Measurements from ENCODE around the gene TBX2. TPM values are rescaled to one million over a fixed set of nuclear protein-coding genes. Genes with fewer than 3 reads are reported as not detected.

The TBX2 gene
- total and polyA plus RNA-seq, 2 of the 13 experiments (the other 11 are each of a cell fraction or from before 2014, with no cell fraction given), result 2.8 to 15.3 TPM

- TF ChIP-seq ZGPAT (CRISPR knock-in tag; IDR thresholded peaks at IDR 0.05) (peak; percentile 78), MXD3 (CRISPR knock-in tag; IDR thresholded peaks at IDR 0.05) (no peak; the same call in 1 of the 2 replicates), SPEN (CRISPR knock-in tag; IDR thresholded peaks at IDR 0.05; ENCODE audit: low read depth) (no peak), MTERF4 (CRISPR knock-in tag; IDR thresholded peaks at IDR 0.05) (peak; percentile 92; the same call in 1 of the 2 replicates), U2AF1 (optimal IDR thresholded peaks at IDR 0.05; ENCODE audit: low read depth, low read length) (peak; percentile 36), GTF3A (CRISPR knock-in tag; conservative IDR thresholded peaks at IDR 0.05) (no peak), THRA (CRISPR knock-in tag; IDR thresholded peaks at IDR 0.05; ENCODE audit: borderline replicate concordance) (peak; percentile 64; the same call in 1 of the 2 replicates), ZNF546 (CRISPR knock-in tag; conservative IDR thresholded peaks at IDR 0.05) (no peak), ZNF597 (CRISPR knock-in tag; IDR thresholded peaks at IDR 0.05) (no peak), BRCA1 (CRISPR knock-in tag; IDR thresholded peaks at IDR 0.05) (peak; percentile 72; the same call in 1 of the 2 replicates), ZNF782 (CRISPR knock-in tag; IDR thresholded peaks at IDR 0.05; ENCODE audit: borderline replicate concordance) (no peak), TRAFD1 (CRISPR knock-in tag; IDR thresholded peaks at IDR 0.05; ENCODE audit: borderline replicate concordance) (no peak), ETS1 (CRISPR knock-in tag; IDR thresholded peaks at IDR 0.05) (no peak), KLF16 (CRISPR knock-in tag; IDR thresholded peaks at IDR 0.05) (no peak; a peak in 1 of 4 replicates)
Measured at GRCh38 chr17:61366715-61367413, 32.8 kb upstream of the TBX2 start (continued).
